DLD1 (cell line): ENCODE data around the gene SPACDR.

Source experiments
- in situ Hi-C: cut with HindIII; loops from 2 replicates; pipeline ENCODE4 v1.10.0; 2017; ENCODE audit warnings: low sequenced_read_pairs

Gene SPACDR

GRCh38 chr7:100419660-100420226 lies 44.3 kb downstream of the SPACDR start:
- in situ Hi-C loops, result no loop called here

- in situ Hi-C loops, result no loop called here
These were observed 45.0 kb downstream of the SPACDR start for GRCh38 chr7:100418930-100419659.

- in situ Hi-C loops, result no loop called here
These were observed 48.6 kb downstream of the SPACDR start for GRCh38 chr7:100415448-100415847.

GRCh38 chr7:100413889-100414288 lies 50.2 kb downstream of the SPACDR start:
- in situ Hi-C loops, result no loop called here

GRCh38 chr7:100413346-100413745 lies 50.7 kb downstream of the SPACDR start:
- in situ Hi-C loops, result no loop called here

- in situ Hi-C loops, result no loop called here
These were observed 53.0 kb downstream of the SPACDR start for GRCh38 chr7:100411101-100411500.

- in situ Hi-C loops, result no loop called here
These were observed 56.5 kb downstream of the SPACDR start for GRCh38 chr7:100407285-100408180.

GRCh38 chr7:100406767-100407166 lies 57.3 kb downstream of the SPACDR start:
- in situ Hi-C loops, result no loop called here
